CD14-positive monocyte (primary cell): ENCODE measurements around the gene TRIM60. TPM values are rescaled to one million over a fixed set of nuclear protein-coding genes. Genes with fewer than 3 reads are reported as not detected.
"Not testable (repeated sequence)": the region's sequence is repeated elsewhere in the genome, so short reads cannot be mapped to it uniquely, and the experiment has no call there.

Source experiments
- DNase-seq, 3 donors: peaks; one replicate each; pipeline ENCODE4 v3.0.0-alpha.2; 2011 to 2022
- H2AFZ ChIP-seq: 2 replicates; pipeline ENCODE4 v1.6.0; 2012; ENCODE audit warnings: mild to moderate bottlenecking, low read depth, low read length, inconsistent platforms; ENCODE audit not compliant: insufficient read depth, poor library complexity, severe bottlenecking
- H3K27ac ChIP-seq, 2 donors: 1 replicate in 1 of 2; 2 replicates in 1 of 2; pipeline ENCODE4 v1.5.1; 2012 to 2013; ENCODE audit warnings: low read length in 2 of 2, control low read depth in 1 of 2, inconsistent platforms in 1 of 2, low read depth in 1 of 2, mild to moderate bottlenecking in 1 of 2
- H3K27me3 ChIP-seq, 2 donors: one replicate each; pipeline versions ENCODE4 v1.6.0 to v1.6.1; 2011 to 2013; ENCODE audit warnings: low read length in 2 of 2; ENCODE audit not compliant: control insufficient read depth in 2 of 2, insufficient read depth in 2 of 2
- H3K36me3 ChIP-seq, 2 donors: replicated peaks in 1 of 2; 1 replicate in 1 of 2; 2 replicates in 1 of 2; pipeline versions ENCODE4 v1.5.1 to v1.6.1; 2012 to 2013; ENCODE audit warnings: low read length in 2 of 2, control low read depth in 1 of 2, inconsistent platforms in 1 of 2, mild to moderate bottlenecking in 1 of 2; ENCODE audit not compliant: insufficient read depth in 2 of 2, control insufficient read depth in 1 of 2
- H3K4me1 ChIP-seq, 2 donors: 1 replicate in 1 of 2; 2 replicates in 1 of 2; pipeline versions ENCODE4 v1.5.1 to v1.6.1; 2012 to 2013; ENCODE audit warnings: low read length in 2 of 2, control low read depth in 1 of 2, inconsistent platforms in 1 of 2, mild to moderate bottlenecking in 1 of 2, moderate library complexity in 1 of 2; ENCODE audit not compliant: insufficient read depth in 2 of 2, control insufficient read depth in 1 of 2
- H3K4me2 ChIP-seq: replicated peaks from 2 replicates; pipeline ENCODE3; 2012; ENCODE audit warnings: low read length, moderate library complexity, mild to moderate bottlenecking; ENCODE audit not compliant: poor library complexity, severe bottlenecking; ENCODE audit errors: extremely low read depth
- H3K4me3 ChIP-seq, 3 experiments: fragments of 200-600 bp in 1 of 3; sonication (generic) in 1 of 3; replicated peaks in 1 of 3; 1 replicate in 2 of 3; 2 replicates in 1 of 3; pipeline ENCODE4 v1.5.1; 2011 to 2013; ENCODE audit warnings: low read length in 3 of 3, mild to moderate bottlenecking in 3 of 3, control low read depth in 2 of 3, low read depth in 2 of 3, inconsistent platforms in 1 of 3, moderate library complexity in 1 of 3
- H3K79me2 ChIP-seq: 2 replicates; pipeline ENCODE4 v1.6.0; 2012; ENCODE audit warnings: mild to moderate bottlenecking, control low read depth, inconsistent platforms, low read length, moderate library complexity; ENCODE audit not compliant: insufficient read depth
- H3K9ac ChIP-seq: 2 replicates; pipeline ENCODE4 v1.6.0; 2017; ENCODE audit warnings: low read length, mild to moderate bottlenecking; ENCODE audit not compliant: insufficient read depth, poor library complexity, severe bottlenecking
- H3K9me3 ChIP-seq, 2 donors: replicated peaks in 1 of 2; 1 replicate in 1 of 2; 2 replicates in 1 of 2; pipeline versions ENCODE4 v1.5.1 to v1.6.1; 2012 to 2013; ENCODE audit warnings: low read length in 2 of 2, control low read depth in 1 of 2; ENCODE audit not compliant: control insufficient read depth in 1 of 2, insufficient read depth in 1 of 2
- H4K20me1 ChIP-seq: 2 replicates; pipeline ENCODE4 v1.6.0; 2012; ENCODE audit warnings: mild to moderate bottlenecking, low read length, control low read depth, moderate library complexity; ENCODE audit not compliant: insufficient read depth
- H3K27ac Mint-ChIP-seq, 7 donors: one replicate each; pipeline ENCODE4 v1.8.0; 2020; ENCODE audit warnings: mild to moderate bottlenecking in 7 of 7, mixed read lengths in 7 of 7, moderate library complexity in 6 of 7, inconsistent platforms in 2 of 7
- H3K27me3 Mint-ChIP-seq, 3 donors: one replicate each; pipeline ENCODE4 v1.8.0; 2021 to 2022; ENCODE audit warnings: low read depth in 3 of 3, mild to moderate bottlenecking in 3 of 3, mixed read lengths in 3 of 3, moderate library complexity in 3 of 3, inconsistent platforms in 1 of 3
- H3K36me3 Mint-ChIP-seq, 2 donors: one replicate each; pipeline ENCODE4 v1.8.0; 2020; ENCODE audit warnings: mixed read lengths in 2 of 2, inconsistent platforms in 1 of 2, mild to moderate bottlenecking in 1 of 2
- H3K4me1 Mint-ChIP-seq: one replicate; pipeline ENCODE4 v1.8.0; 2020; ENCODE audit warnings: mild to moderate bottlenecking, mixed read lengths
- H3K4me3 Mint-ChIP-seq, 2 donors: one replicate each; pipeline ENCODE4 v1.8.0; 2020; ENCODE audit warnings: mild to moderate bottlenecking in 2 of 2, mixed read lengths in 2 of 2, moderate library complexity in 1 of 2
- H3K9me3 Mint-ChIP-seq, 7 donors: one replicate each; pipeline ENCODE4 v1.8.0; 2020 to 2022; ENCODE audit warnings: mixed read lengths in 7 of 7, mild to moderate bottlenecking in 6 of 7, moderate library complexity in 6 of 7, inconsistent platforms in 2 of 7
- WGBS: methylation state at CpG from one replicate; pipeline ENCODE4 v1.1.5; 2013; ENCODE audit warnings: missing lambda C conversion rate; ENCODE audit not compliant: insufficient coverage; 5-methylcytosine and 5-hydroxymethylcytosine counted together
- intact Hi-C, 2 donors: fragments of 100-400 bp; cut with micrococcal nuclease; formaldehyde crosslinking; loops; one replicate each; pipeline versions ENCODE4 v1.15.0 to v1.15.1; 2023
- polyA plus RNA-seq, 3 donors: library from polyadenylated mRNA; depleted of rRNA in 1 of 3; unstranded in 2 of 3; stranded (reverse) in 1 of 3; fragments of 300-500 nt in 2 of 3; fragments of >200 nt in 1 of 3; fragmentation: Illumina TruSeq in 2 of 3; gene quantifications; 1 replicate in 2 of 3; 2 replicates in 1 of 3; pipeline ENCODE4 v1.2.3, GENCODE V29; 2012 to 2021
- TF ChIP-seq, protein P1 (sequence below): fragments of 200-600 bp; IDR thresholded peaks from one replicate; pipeline ENCODE4 v1.8.0; 2022; ENCODE audit warnings: antibody characterized with exemption, mild to moderate bottlenecking

Gene TRIM60
- polyA plus RNA-seq, 3 donors: not detected

DNA sequence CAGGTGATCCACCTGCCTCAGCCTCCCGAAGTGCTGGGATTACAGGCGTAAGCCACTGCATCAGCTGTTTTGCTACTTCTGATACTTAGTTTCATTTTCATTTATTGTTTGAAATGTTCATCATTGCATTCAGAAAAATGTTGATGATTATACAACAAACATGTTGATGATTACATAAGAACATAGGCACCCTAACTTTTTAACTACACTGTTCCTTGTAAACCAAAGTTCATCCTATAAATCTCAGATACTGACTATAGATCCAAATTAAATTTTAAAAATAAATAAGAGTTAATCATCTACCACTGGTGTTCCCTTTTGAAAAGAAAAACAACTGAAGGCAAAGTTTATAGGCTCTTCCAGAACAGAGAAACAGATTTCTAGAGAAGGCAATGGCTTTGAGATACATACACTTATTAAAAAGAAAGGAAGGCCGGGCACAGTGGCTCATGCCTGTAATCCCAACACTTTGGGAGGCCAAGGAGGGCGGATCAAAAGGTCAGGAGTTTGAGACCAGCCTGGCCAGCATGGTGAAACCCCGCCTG, 45.3 kb downstream of the TRIM60 start:
- H3K79me2 ChIP-seq: no peaks in the 10 kb centered on the region
- H3K27ac ChIP-seq: no peak overlapping the region
- no peak overlapping the region for H3K4me2 ChIP-seq
- H3K9me3 ChIP-seq: no peaks in the 10 kb centered on the region
- H3K27me3 Mint-ChIP-seq: no peaks in the 10 kb centered on the region
- no peak overlapping the region for H3K4me3 Mint-ChIP-seq
- peaks cover 32 to 46% of the 10 kb centered on the region in 2 donors for H3K36me3 ChIP-seq
- no peak overlapping the region for H3K4me3 ChIP-seq
- TF ChIP-seq, protein P1, sequence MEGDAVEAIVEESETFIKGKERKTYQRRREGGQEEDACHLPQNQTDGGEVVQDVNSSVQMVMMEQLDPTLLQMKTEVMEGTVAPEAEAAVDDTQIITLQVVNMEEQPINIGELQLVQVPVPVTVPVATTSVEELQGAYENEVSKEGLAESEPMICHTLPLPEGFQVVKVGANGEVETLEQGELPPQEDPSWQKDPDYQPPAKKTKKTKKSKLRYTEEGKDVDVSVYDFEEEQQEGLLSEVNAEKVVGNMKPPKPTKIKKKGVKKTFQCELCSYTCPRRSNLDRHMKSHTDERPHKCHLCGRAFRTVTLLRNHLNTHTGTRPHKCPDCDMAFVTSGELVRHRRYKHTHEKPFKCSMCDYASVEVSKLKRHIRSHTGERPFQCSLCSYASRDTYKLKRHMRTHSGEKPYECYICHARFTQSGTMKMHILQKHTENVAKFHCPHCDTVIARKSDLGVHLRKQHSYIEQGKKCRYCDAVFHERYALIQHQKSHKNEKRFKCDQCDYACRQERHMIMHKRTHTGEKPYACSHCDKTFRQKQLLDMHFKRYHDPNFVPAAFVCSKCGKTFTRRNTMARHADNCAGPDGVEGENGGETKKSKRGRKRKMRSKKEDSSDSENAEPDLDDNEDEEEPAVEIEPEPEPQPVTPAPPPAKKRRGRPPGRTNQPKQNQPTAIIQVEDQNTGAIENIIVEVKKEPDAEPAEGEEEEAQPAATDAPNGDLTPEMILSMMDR: no peak
- H3K4me1 ChIP-seq: no peaks in the 10 kb centered on the region
- 100% methylated on average over 2 of the region's 5 CpGs for WGBS
- H4K20me1 ChIP-seq: no peaks in the 10 kb centered on the region
- no peaks in the 10 kb centered on the region for H3K4me1 Mint-ChIP-seq
- peaks cover 37 to 57% of the 10 kb centered on the region in 2 donors for H3K36me3 Mint-ChIP-seq
- H3K9ac ChIP-seq: no peak overlapping the region
- intact Hi-C loops: no loop called here
- no peak overlapping the region for H2AFZ ChIP-seq
- DNase-seq: no peak
- no peaks in the 10 kb centered on the region for H3K27me3 ChIP-seq
- H3K9me3 Mint-ChIP-seq: peaks cover 0 to 1% (median 0%) of the 10 kb centered on the region in 7 donors
- no peak overlapping the region for H3K27ac Mint-ChIP-seq

DNA sequence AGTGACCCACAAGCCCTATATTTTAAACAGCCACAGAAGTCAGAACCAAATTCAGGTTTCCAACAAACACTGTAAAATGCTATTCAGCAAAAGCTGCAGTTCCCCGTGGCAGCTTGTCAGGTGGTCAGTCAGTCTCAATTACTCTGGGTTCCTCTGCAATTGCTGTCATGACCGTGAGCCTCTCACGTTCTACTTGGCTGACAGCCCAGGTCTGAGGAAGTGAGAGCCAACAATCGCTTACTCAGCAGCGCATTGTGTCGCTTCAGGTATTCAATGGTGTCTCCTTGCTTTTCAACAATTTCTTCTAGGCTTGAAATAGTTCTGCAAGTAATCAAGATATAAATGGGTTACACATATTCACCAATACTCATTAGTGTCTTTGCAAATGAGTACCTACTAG, 47.7 kb downstream of the TRIM60 start:
- whole genome bisulfite sequencing: 6% methylated on average over 3 of the region's 6 CpGs
- H3K4me3 ChIP-seq: no peak overlapping the region
- Mint-ChIP-seq H3K4me1 (no peaks in the 10 kb centered on the region), H3K36me3 (peaks cover 39 to 57% of the 10 kb centered on the region in 2 donors), H3K4me3 (no peak overlapping the region), H3K27me3 (no peaks in the 10 kb centered on the region), H3K9me3 (no peaks in the 10 kb centered on the region), H3K27ac (peak overlapping the region in 2 of 7 donors; percentile 23 to 35)
- no peak overlapping the region for H3K27ac ChIP-seq
- no peak for DNase-seq
- H2AFZ ChIP-seq: no peak overlapping the region
- no peak overlapping the region for H3K4me2 ChIP-seq
- no peaks in the 10 kb centered on the region for H3K4me1 ChIP-seq
- H3K27me3 ChIP-seq: no peaks in the 10 kb centered on the region
- no peaks in the 10 kb centered on the region for H3K9me3 ChIP-seq
- H3K79me2 ChIP-seq: no peaks in the 10 kb centered on the region
- no peaks in the 10 kb centered on the region for H4K20me1 ChIP-seq
- peaks cover 34 to 67% of the 10 kb centered on the region in 2 donors for H3K36me3 ChIP-seq
- TF ChIP-seq, protein P1: no peak
- intact Hi-C loops: no loop called here
- H3K9ac ChIP-seq: no peak overlapping the region

DNA sequence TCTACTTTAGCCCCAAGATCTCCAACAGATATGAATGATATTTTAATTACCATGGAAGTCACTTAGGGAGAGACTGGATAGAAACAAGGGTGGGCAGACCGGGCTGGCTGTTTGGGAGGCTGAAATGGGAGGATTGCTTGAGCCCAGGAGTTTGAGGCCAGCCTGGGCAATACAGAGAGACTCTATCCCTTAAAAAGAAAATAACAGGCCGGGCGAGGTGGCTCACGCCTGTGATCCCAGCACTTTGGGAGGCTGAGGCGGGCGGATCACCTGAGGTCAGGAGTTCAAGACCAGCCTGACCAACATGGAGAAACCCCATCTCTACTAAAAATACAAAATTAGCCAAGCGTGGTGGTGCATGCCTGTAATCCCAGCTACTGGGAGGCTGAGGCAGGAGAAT, 53.0 kb downstream of the TRIM60 start:
- H3K27me3 ChIP-seq, H3K4me3 Mint-ChIP-seq, H3K4me1 Mint-ChIP-seq, H3K4me2 ChIP-seq, H3K27me3 Mint-ChIP-seq, H3K9me3 Mint-ChIP-seq, H4K20me1 ChIP-seq, DNase-seq, intact Hi-C loops, H3K27ac Mint-ChIP-seq, H3K9ac ChIP-seq, H3K79me2 ChIP-seq, H3K4me1 ChIP-seq, H3K9me3 ChIP-seq, H3K4me3 ChIP-seq, H3K27ac ChIP-seq, H2AFZ ChIP-seq: not testable (repeated sequence)
- no CpG with 5 or more reads among the region's 7 CpGs for WGBS
- H3K36me3 ChIP-seq: peaks cover 45 to 83% of the 10 kb centered on the region in 2 donors
- H3K36me3 Mint-ChIP-seq: peaks cover 50 to 68% of the 10 kb centered on the region in 2 donors
